Neuronal stem cell (in vitro differentiated cells): ENCODE results near the gene FAM24B.

Source experiments
- DNase-seq: peaks from one replicate; pipeline ENCODE4 v3.0.0-alpha.2; 2013; ENCODE audit warnings: low spot score
- H2AFZ ChIP-seq: one replicate; pipeline ENCODE4 v1.6.1; 2013; ENCODE audit warnings: mild to moderate bottlenecking, low read length, inconsistent platforms
- H2AK5ac ChIP-seq: 2 replicates; pipeline ENCODE4 v1.6.1; 2013; ENCODE audit warnings: low read depth, mild to moderate bottlenecking, inconsistent platforms, low read length, moderate library complexity, mixed read lengths
- H2BK120ac ChIP-seq: 2 replicates; pipeline ENCODE4 v1.6.1; 2013; ENCODE audit warnings: low read depth, mild to moderate bottlenecking, inconsistent platforms, low read length, moderate library complexity, mixed read lengths
- H2BK12ac ChIP-seq: one replicate; pipeline ENCODE4 v1.6.1; 2013; ENCODE audit warnings: low read length, inconsistent platforms
- H2BK15ac ChIP-seq: 2 replicates; pipeline ENCODE4 v1.6.1; 2013; ENCODE audit warnings: mild to moderate bottlenecking, low read length, inconsistent platforms, mixed read lengths
- H2BK5ac ChIP-seq: one replicate; pipeline ENCODE4 v1.6.1; 2013; ENCODE audit warnings: inconsistent platforms, mild to moderate bottlenecking, low read length, moderate library complexity
- H3K14ac ChIP-seq: one replicate; pipeline ENCODE4 v1.6.1; 2013; ENCODE audit warnings: low read length, inconsistent platforms
- H3K18ac ChIP-seq: 2 replicates; pipeline ENCODE4 v1.6.1; 2013; ENCODE audit warnings: low read length, inconsistent platforms
- H3K23ac ChIP-seq: 2 replicates; pipeline ENCODE4 v1.6.1; 2013; ENCODE audit warnings: low read depth, mild to moderate bottlenecking, mixed read lengths, low read length, inconsistent platforms; ENCODE audit not compliant: poor library complexity
- H3K27ac ChIP-seq: replicated peaks from 3 replicates; pipeline ENCODE4 v1.5.1; 2013; ENCODE audit warnings: low read length, inconsistent platforms
- H3K27me3 ChIP-seq, 3 experiments: 2 replicates each; pipeline ENCODE4 v1.6.1; 2013; ENCODE audit warnings: low read length in 3 of 3, mild to moderate bottlenecking in 2 of 3, inconsistent platforms in 1 of 3, low read depth in 1 of 3, mixed read lengths in 1 of 3, moderate library complexity in 1 of 3; ENCODE audit not compliant: control insufficient read depth in 3 of 3, insufficient read depth in 3 of 3
- H3K36me3 ChIP-seq, 2 donors: replicated peaks in 1 of 2; 2 replicates each; pipeline ENCODE4 v1.6.1; 2013; ENCODE audit warnings: low read length in 2 of 2; ENCODE audit not compliant: control insufficient read depth in 2 of 2, insufficient read depth in 2 of 2
- H3K4ac ChIP-seq: 2 replicates; pipeline ENCODE4 v1.6.1; 2013; ENCODE audit warnings: inconsistent platforms, mild to moderate bottlenecking, low read length, moderate library complexity
- H3K4me1 ChIP-seq, 2 donors: 1 replicate in 1 of 2; 2 replicates in 1 of 2; pipeline ENCODE4 v1.6.1; 2013; ENCODE audit warnings: low read length in 2 of 2, low read depth in 1 of 2; ENCODE audit not compliant: control insufficient read depth in 2 of 2, insufficient read depth in 1 of 2
- H3K4me2 ChIP-seq: one replicate; pipeline ENCODE4 v1.6.1; 2013; ENCODE audit warnings: mild to moderate bottlenecking, low read length, inconsistent platforms; ENCODE audit not compliant: insufficient read depth, poor library complexity, severe bottlenecking
- H3K4me3 ChIP-seq, 2 donors: 2 replicates each; pipeline ENCODE4 v1.5.1; 2013; ENCODE audit warnings: low read length in 2 of 2, mild to moderate bottlenecking in 2 of 2, inconsistent platforms in 1 of 2, moderate library complexity in 1 of 2
- H3K79me1 ChIP-seq: one replicate; pipeline ENCODE4 v1.6.1; 2013; ENCODE audit warnings: low read depth, mild to moderate bottlenecking, inconsistent platforms, low read length, moderate library complexity
- H3K9ac ChIP-seq: one replicate; pipeline ENCODE4 v1.6.1; 2013; ENCODE audit warnings: mild to moderate bottlenecking, low read depth, low read length, inconsistent platforms; ENCODE audit not compliant: poor library complexity
- H3K9me3 ChIP-seq, 2 donors: replicated peaks in 1 of 2; 2 replicates each; pipeline versions ENCODE3 to v1.6.1; 2013; ENCODE audit warnings: low read length in 2 of 2, mild to moderate bottlenecking in 2 of 2, inconsistent platforms in 1 of 2, low read depth in 1 of 2, mixed read lengths in 1 of 2, moderate library complexity in 1 of 2; ENCODE audit not compliant: control insufficient read depth in 2 of 2, insufficient read depth in 1 of 2
- H4K8ac ChIP-seq: one replicate; pipeline ENCODE4 v1.6.1; 2013; ENCODE audit warnings: low read depth, mild to moderate bottlenecking, inconsistent platforms, low read length, moderate library complexity
- H4K91ac ChIP-seq: one replicate; pipeline ENCODE4 v1.6.1; 2013; ENCODE audit warnings: low read length, low read depth, mild to moderate bottlenecking, inconsistent platforms; ENCODE audit not compliant: poor library complexity
- WGBS, 2 donors: extraction: QIAGEN DNeasy Blood & Tissue Kit; methylation state at CpG; one replicate each; pipeline ENCODE4 v1.1.7; 2013; ENCODE audit warnings: missing lambda C conversion rate in 2 of 2, mixed read lengths in 1 of 2; ENCODE audit not compliant: insufficient read length in 2 of 2, insufficient replicate concordance in 1 of 2; ENCODE audit errors: extremely low coverage in 2 of 2; 5-methylcytosine and 5-hydroxymethylcytosine counted together

FAM24B gene

DNA sequence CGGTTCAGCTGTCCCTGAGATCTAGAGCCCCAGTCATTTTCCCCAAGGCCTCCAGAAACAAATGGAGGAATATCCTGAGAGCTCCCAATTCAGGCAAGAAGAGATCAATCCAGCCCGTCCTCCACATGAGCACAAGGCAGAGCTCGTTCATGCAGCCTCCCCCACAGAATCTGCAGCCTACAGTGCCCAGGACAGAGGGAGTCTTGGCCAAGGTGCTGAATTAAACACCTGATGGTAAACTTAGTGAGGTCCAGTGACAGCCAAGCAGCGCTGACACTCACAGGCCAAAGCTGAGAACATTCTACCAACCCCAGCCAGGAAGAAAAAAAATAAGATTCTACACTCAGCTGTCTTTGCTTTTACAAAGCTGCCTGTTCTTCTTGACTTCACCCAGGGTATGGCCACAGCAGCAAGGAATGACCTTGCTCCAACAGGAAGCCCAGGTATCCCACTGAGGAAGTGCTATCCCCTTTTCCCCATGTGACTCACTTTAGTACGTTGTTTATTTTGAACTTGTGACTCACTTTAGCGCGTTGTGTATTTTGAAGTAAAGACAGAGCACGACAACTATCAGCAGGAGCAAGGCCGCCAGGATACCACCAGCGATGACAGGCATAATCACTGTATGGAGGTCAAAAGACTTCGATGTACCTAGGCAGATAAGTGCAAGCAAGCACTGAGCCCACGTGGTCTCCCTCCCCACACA, 29.3 kb downstream of the FAM24B start:
- no peaks in the 10 kb centered on the region for H3K9me3 ChIP-seq
- H4K8ac ChIP-seq: no peak overlapping the region
- H3K9ac ChIP-seq: no peak overlapping the region
- H3K14ac ChIP-seq: no peak overlapping the region
- no peak overlapping the region for H3K27ac ChIP-seq
- H2BK12ac ChIP-seq: no peak overlapping the region
- no CpG with 5 or more reads among the region's 12 CpGs for WGBS, 2 donors
- H2AFZ ChIP-seq: no peak overlapping the region
- no peak overlapping the region for H4K91ac ChIP-seq
- H3K4me1 ChIP-seq: no peaks in the 10 kb centered on the region
- H2BK5ac ChIP-seq: no peak overlapping the region
- no peaks in the 10 kb centered on the region for H3K36me3 ChIP-seq
- H2BK15ac ChIP-seq: no peak overlapping the region
- H3K23ac ChIP-seq: no peak overlapping the region
- DNase-seq: no peak
- H3K18ac ChIP-seq: no peak overlapping the region
- peaks cover 0 to 9% (median 0%) of the 10 kb centered on the region in 3 experiments for H3K27me3 ChIP-seq
- no peak overlapping the region for H3K4me2 ChIP-seq
- H3K79me1 ChIP-seq: no peaks in the 10 kb centered on the region
- H3K4me3 ChIP-seq: no peak overlapping the region
- H2AK5ac ChIP-seq: no peak overlapping the region
- H3K4ac ChIP-seq: no peak overlapping the region
- no peak overlapping the region for H2BK120ac ChIP-seq

- no peaks in the 10 kb centered on the region for H3K79me1 ChIP-seq
- no peaks in the 10 kb centered on the region for H3K36me3 ChIP-seq
- WGBS, 2 donors: no CpG with 5 or more reads among the region's 2 CpGs
- peaks cover 0 to 9% (median 0%) of the 10 kb centered on the region in 3 experiments for H3K27me3 ChIP-seq
- no peak for DNase-seq
- H3K9me3 ChIP-seq: no peaks in the 10 kb centered on the region
- H3K4me2 ChIP-seq: no peak overlapping the region
- H2BK15ac ChIP-seq: no peak overlapping the region
- H2AFZ ChIP-seq: no peak overlapping the region
- H2BK120ac ChIP-seq: no peak overlapping the region
- H3K27ac ChIP-seq: no peak overlapping the region
- no peak overlapping the region for H4K8ac ChIP-seq
- H2AK5ac ChIP-seq: no peak overlapping the region
- H2BK5ac ChIP-seq: no peak overlapping the region
- H3K4ac ChIP-seq: no peak overlapping the region
- no peak overlapping the region for H2BK12ac ChIP-seq
- no peak overlapping the region for H3K23ac ChIP-seq
- no peak overlapping the region for H3K4me3 ChIP-seq
- no peaks in the 10 kb centered on the region for H3K4me1 ChIP-seq
- H3K18ac ChIP-seq: no peak overlapping the region
- H3K14ac ChIP-seq: no peak overlapping the region
- H4K91ac ChIP-seq: no peak overlapping the region
- H3K9ac ChIP-seq: no peak overlapping the region
Observed at GRCh38 chr10:122849090-122849489, 30.3 kb downstream of the FAM24B start.

DNA sequence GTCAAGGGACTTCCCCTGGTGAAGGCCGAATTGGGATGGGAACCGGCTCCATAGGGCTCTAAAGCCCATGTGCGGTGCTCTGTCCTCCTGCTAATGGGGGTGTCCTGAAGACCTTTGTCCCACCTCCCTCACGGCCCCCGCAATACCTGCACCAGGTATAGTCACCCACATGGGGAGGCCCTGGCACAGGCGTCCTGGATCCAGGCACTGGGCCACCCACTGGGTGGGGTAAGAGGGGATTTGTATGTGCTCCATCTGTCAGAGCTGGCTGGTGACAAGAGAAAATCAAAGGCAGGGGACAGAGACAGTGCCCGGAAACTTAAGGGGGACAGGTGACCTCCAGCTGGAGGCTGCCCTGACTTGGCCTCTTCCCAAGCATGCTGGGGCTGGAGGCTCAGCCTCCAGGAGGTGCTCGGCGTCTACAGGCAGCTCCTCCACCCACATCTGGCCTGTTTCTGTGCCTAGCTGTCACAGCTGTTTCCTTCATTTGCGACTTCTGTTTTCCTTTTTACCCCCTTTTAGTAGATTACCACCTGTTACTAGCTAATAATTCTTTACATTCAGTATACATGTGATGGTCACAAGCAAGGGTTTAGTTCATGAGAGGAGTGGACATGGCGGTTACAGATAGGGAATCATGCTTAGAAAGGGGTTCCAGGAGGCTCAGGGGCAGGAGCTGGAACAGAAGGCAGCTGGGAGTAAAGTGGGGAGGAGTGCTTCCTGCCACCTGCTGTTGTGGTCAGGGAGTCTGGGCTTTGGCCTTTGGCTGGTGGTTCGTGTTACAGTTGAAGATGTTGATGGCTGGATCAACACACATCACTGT, 31.4 kb downstream of the FAM24B start:
- no peak overlapping the region for H3K14ac ChIP-seq
- WGBS, 2 donors: no CpG with 5 or more reads among the region's 12 CpGs
- no peak overlapping the region for H4K8ac ChIP-seq
- H4K91ac ChIP-seq: no peak overlapping the region
- H3K27ac ChIP-seq: no peak overlapping the region
- no peak for DNase-seq
- H3K4me2 ChIP-seq: no peak overlapping the region
- H3K4me3 ChIP-seq: no peak overlapping the region
- no peak overlapping the region for H2BK12ac ChIP-seq
- peak overlapping the region; percentile 14 for H2BK15ac ChIP-seq
- H3K9ac ChIP-seq: no peak overlapping the region
- peaks cover 0 to 9% (median 0%) of the 10 kb centered on the region in 3 experiments for H3K27me3 ChIP-seq
- H2BK120ac ChIP-seq: no peak overlapping the region
- H3K79me1 ChIP-seq: no peaks in the 10 kb centered on the region
- H3K36me3 ChIP-seq: no peaks in the 10 kb centered on the region
- H3K9me3 ChIP-seq: no peaks in the 10 kb centered on the region
- no peak overlapping the region for H2BK5ac ChIP-seq
- no peak overlapping the region for H3K23ac ChIP-seq
- H2AFZ ChIP-seq: no peak overlapping the region
- H3K4me1 ChIP-seq: no peaks in the 10 kb centered on the region
- no peak overlapping the region for H2AK5ac ChIP-seq
- no peak overlapping the region for H3K18ac ChIP-seq
- H3K4ac ChIP-seq: no peak overlapping the region

DNA sequence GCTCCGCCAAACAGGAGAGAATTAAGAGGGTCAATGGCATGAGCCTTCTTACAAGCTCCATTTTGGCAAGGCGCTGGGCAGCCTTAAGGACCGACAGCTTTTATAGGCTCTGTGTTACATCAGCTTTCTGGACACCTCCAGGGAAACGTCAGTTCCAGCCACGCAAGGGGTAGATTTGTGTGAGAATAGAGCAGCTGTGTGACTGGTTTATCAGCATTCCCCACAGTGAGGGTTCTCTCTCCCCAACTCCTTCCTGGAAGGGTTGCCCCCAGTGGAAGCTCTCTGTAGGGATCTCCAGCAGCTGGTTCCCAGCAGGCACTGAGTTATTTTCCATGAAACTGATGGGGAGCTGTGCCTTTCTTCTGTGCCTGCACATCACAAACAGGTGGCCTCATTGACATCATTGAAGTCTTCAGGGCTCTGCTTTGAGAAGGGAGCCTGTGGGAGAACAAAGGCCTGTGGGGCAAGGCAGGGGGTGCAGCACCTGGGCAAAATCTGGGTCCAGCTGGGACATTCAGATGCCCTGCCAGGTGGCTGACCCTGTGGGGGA, 33.5 kb downstream of the FAM24B start, which contains the start of gene CUZD1:
Gene CUZD1 (minus strand): TSS at position 75 of the 550 bp plus-strand sequence. CDS start 14 bp downstream, at position 61.
- Histone ChIP-seq H2BK15ac (no peak within 1 kb of the TSS), H3K18ac (no peak within 1 kb of the TSS), H3K23ac (no peak within 1 kb of the TSS), H3K4ac (no peak within 1 kb of the TSS), H3K27ac (no peak within 1 kb of the TSS), H3K9me3 (no peaks in the 10 kb centered on the region), H3K4me1 (no peaks in the 10 kb centered on the region), H3K4me2 (no peak within 1 kb of the TSS), H2AK5ac (no peak within 1 kb of the TSS), H3K27me3 (peaks cover 0 to 9% (median 0%) of the 10 kb centered on the region in 3 experiments), H4K8ac (no peak within 1 kb of the TSS), H3K9ac (no peak within 1 kb of the TSS), H3K14ac (no peak within 1 kb of the TSS), H4K91ac (no peak within 1 kb of the TSS), H2BK120ac (no peak within 1 kb of the TSS), H2BK12ac (no peak within 1 kb of the TSS), H3K4me3 (no peak within 1 kb of the TSS), H2AFZ (no peak within 1 kb of the TSS), H2BK5ac (no peak within 1 kb of the TSS), H3K79me1 (peaks cover under 1% of the 10 kb centered on the region), H3K36me3 (no peaks in the 10 kb centered on the region)
- WGBS, 2 donors: no CpG with 5 or more reads among the region's 5 CpGs
- no peak for DNase-seq
